Large intestine (tissue), 3 donors: Measurements from ENCODE around the gene BPTF. TPM values are rescaled to one million over a fixed set of nuclear protein-coding genes. Genes with fewer than 3 reads are reported as not detected.
"Not testable (repeated sequence)": the region's sequence is repeated elsewhere in the genome, so short reads cannot be mapped to it uniquely, and the experiment has no call there.

Experiments used
- DNase-seq, 2 donors: peaks; one replicate each; pipeline versions ENCODE4 v3.0.0 to v3.0.0-alpha.2; 2013
- H3K27ac ChIP-seq: one replicate; pipeline ENCODE4 v1.5.1; 2013; ENCODE audit warnings: low read length
- H3K27me3 ChIP-seq: 2 replicates; pipeline ENCODE4 v1.6.1; 2013; ENCODE audit warnings: low read length; ENCODE audit not compliant: control insufficient read depth, insufficient read depth
- H3K36me3 ChIP-seq: 2 replicates; pipeline ENCODE4 v1.6.1; 2013; ENCODE audit warnings: low read length; ENCODE audit not compliant: control insufficient read depth, insufficient read depth
- H3K4me1 ChIP-seq: one replicate; pipeline ENCODE4 v1.6.1; 2013; ENCODE audit warnings: low read length; ENCODE audit not compliant: control insufficient read depth, insufficient read depth
- H3K4me3 ChIP-seq: one replicate; pipeline ENCODE4 v1.5.1; 2013; ENCODE audit warnings: low read length
- H3K9me3 ChIP-seq: one replicate; pipeline ENCODE4 v1.6.1; 2013; ENCODE audit warnings: mild to moderate bottlenecking, low read depth, low read length, moderate library complexity; ENCODE audit not compliant: control insufficient read depth
- WGBS: methylation state at CpG from one replicate; pipeline ENCODE4 v1.1.5; 2013; ENCODE audit warnings: low lambda C conversion rate; ENCODE audit not compliant: insufficient coverage; 5-methylcytosine and 5-hydroxymethylcytosine counted together
- polyA plus RNA-seq: library from polyadenylated mRNA; unstranded; fragments of 120-200 nt; gene quantifications from one replicate; pipeline ENCODE4 v1.2.1, GENCODE V29; 2013

Gene BPTF
- polyA plus RNA-seq, 1 donor: 62.2 TPM

GRCh38 chr17:67854378-67854777, 29.1 kb downstream of the BPTF start:
- Histone ChIP-seq H3K27ac (no peak overlapping the region), H3K4me3 (no peak overlapping the region), H3K4me1 (no peaks in the 10 kb centered on the region), H3K36me3 (peaks cover 18% of the 10 kb centered on the region), H3K9me3 (no peaks in the 10 kb centered on the region), H3K27me3 (no peaks in the 10 kb centered on the region)
- WGBS: 91% methylated on average over 4 of the region's 6 CpGs
- no peak for DNase-seq

- no peaks in the 10 kb centered on the region for H3K27me3 ChIP-seq
- no peak overlapping the region for H3K4me3 ChIP-seq
- no peaks in the 10 kb centered on the region for H3K4me1 ChIP-seq
- no peaks in the 10 kb centered on the region for H3K9me3 ChIP-seq
- 54% methylated on average over 4 of the region's 11 CpGs for WGBS
- no peak for DNase-seq
- H3K27ac ChIP-seq: no peak overlapping the region
- peaks cover 18% of the 10 kb centered on the region for H3K36me3 ChIP-seq
Observed at GRCh38 chr17:67855504-67856324, 30.4 kb downstream of the BPTF start.

- peaks cover 18% of the 10 kb centered on the region for H3K36me3 ChIP-seq
- DNase-seq, H3K4me3 ChIP-seq, H3K27me3 ChIP-seq, H3K9me3 ChIP-seq, H3K27ac ChIP-seq, H3K4me1 ChIP-seq: not testable (repeated sequence)
- no CpG with 5 or more reads among the region's 1 CpG for WGBS
Observed at GRCh38 chr17:67856402-67856801, 31.1 kb downstream of the BPTF start.

GRCh38 chr17:67862614-67863217, 37.4 kb downstream of the BPTF start:
- H3K4me3 ChIP-seq: no peak overlapping the region
- WGBS: no CpG with 5 or more reads among the region's 1 CpG

GRCh38 chr17:67863624-67864247, 38.4 kb downstream of the BPTF start:
- no peak for DNase-seq
- Histone ChIP-seq H3K36me3 (peaks cover 16% of the 10 kb centered on the region), H3K27ac (no peak overlapping the region), H3K27me3 (no peaks in the 10 kb centered on the region), H3K4me1 (no peaks in the 10 kb centered on the region), H3K9me3 (no peaks in the 10 kb centered on the region), H3K4me3 (no peak overlapping the region)
- WGBS: 67% methylated on average over 1 of the region's 1 CpG

More at GRCh38 chr17:67862614-67863217, 37.4 kb downstream of the BPTF start:
- Histone ChIP-seq H3K9me3 (no peaks in the 10 kb centered on the region), H3K27me3 (no peaks in the 10 kb centered on the region), H3K27ac (no peak overlapping the region), H3K36me3 (peaks cover 12% of the 10 kb centered on the region), H3K4me1 (no peaks in the 10 kb centered on the region)
- DNase-seq: no peak

GRCh38 chr17:67865438-67865837, 40.1 kb downstream of the BPTF start:
- Histone ChIP-seq H3K9me3 (no peaks in the 10 kb centered on the region), H3K4me1 (no peaks in the 10 kb centered on the region), H3K27me3 (no peaks in the 10 kb centered on the region), H3K36me3 (peaks cover 20% of the 10 kb centered on the region), H3K4me3 (no peak overlapping the region), H3K27ac (no peak overlapping the region)
- WGBS: 80% methylated on average over 1 of the region's 1 CpG
- no peak for DNase-seq

- Histone ChIP-seq H3K27me3 (no peaks in the 10 kb centered on the region), H3K36me3 (peaks cover 19% of the 10 kb centered on the region), H3K27ac (no peak overlapping the region), H3K9me3 (no peaks in the 10 kb centered on the region), H3K4me3 (no peak overlapping the region), H3K4me1 (no peaks in the 10 kb centered on the region)
- peak in 1 of 2 donors; percentile 27 for DNase-seq
- no CpG with 5 or more reads among the region's 4 CpGs for WGBS
Observed at GRCh38 chr17:67867591-67867990, 42.3 kb downstream of the BPTF start.

GRCh38 chr17:67868176-67868575, 42.9 kb downstream of the BPTF start:
- no peak for DNase-seq
- Histone ChIP-seq H3K27me3 (no peaks in the 10 kb centered on the region), H3K4me3 (no peak overlapping the region), H3K36me3 (peaks cover 17% of the 10 kb centered on the region), H3K4me1 (no peaks in the 10 kb centered on the region), H3K9me3 (no peaks in the 10 kb centered on the region), H3K27ac (no peak overlapping the region)

- H3K36me3 ChIP-seq: peaks cover 29% of the 10 kb centered on the region
- 88% methylated on average over 1 of the region's 5 CpGs for WGBS
- H3K27me3 ChIP-seq: no peaks in the 10 kb centered on the region
- H3K27ac ChIP-seq: no peak overlapping the region
- H3K4me1 ChIP-seq: no peaks in the 10 kb centered on the region
- DNase-seq: no peak
- H3K9me3 ChIP-seq: no peaks in the 10 kb centered on the region
- no peak overlapping the region for H3K4me3 ChIP-seq
Observed at GRCh38 chr17:67879662-67880061, 54.4 kb downstream of the BPTF start.

- no peak for DNase-seq
- no peak overlapping the region for H3K4me3 ChIP-seq
- H3K27me3 ChIP-seq: no peaks in the 10 kb centered on the region
- H3K27ac ChIP-seq: no peak overlapping the region
- WGBS: 75% methylated on average over 1 of the region's 1 CpG
- H3K36me3 ChIP-seq: peaks cover 28% of the 10 kb centered on the region
- H3K9me3 ChIP-seq: no peaks in the 10 kb centered on the region
- H3K4me1 ChIP-seq: no peaks in the 10 kb centered on the region
Observed at GRCh38 chr17:67881083-67881482, 55.8 kb downstream of the BPTF start.
